Erythroblast (primary cell): Measurements from ENCODE around the gene STK26.

Experiments used
- GATA1 ChIP-seq: IDR thresholded peaks from 2 replicates; pipeline ENCODE4 v1.6.1; 2011; ENCODE audit warnings: low read depth, mild to moderate bottlenecking, control low read depth, low read length, moderate library complexity
- POLR2A ChIP-seq: IDR thresholded peaks from 2 replicates; pipeline ENCODE4 v1.6.1; 2011; ENCODE audit warnings: mild to moderate bottlenecking, low read length

DNA sequence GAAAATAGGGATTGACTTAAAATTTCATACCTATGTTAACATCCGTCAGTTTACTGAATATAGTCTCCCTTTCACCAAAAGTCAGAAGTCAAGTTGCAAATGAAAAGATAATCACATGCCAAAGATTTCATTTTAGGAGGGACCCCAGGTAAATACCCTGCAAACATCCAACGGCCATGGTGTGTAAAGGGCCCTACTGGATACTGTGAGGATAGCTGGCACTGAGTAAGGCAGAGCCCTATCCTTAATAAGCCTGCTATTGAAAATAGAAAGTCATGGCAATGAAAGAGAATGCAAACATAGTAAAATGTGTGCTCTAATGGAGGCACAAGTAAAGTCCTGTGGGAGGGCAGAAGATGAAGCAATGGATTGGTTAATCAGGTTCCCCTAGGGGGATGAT, 20.9 kb downstream of the STK26 start:
- TF ChIP-seq POLR2A (no peak), GATA1 (no peak)
